ENCODE results near the gene EXOC2. TPM values are rescaled to one million over a fixed set of nuclear protein-coding genes. Genes with fewer than 3 reads are reported as not detected.
A peak's percentile ranks its signal among the peaks of the same experiment; 100 is the strongest.

EXOC2 gene
- total RNA-seq, 1 donor from 2014 or later, result 44.4 TPM

DNA sequence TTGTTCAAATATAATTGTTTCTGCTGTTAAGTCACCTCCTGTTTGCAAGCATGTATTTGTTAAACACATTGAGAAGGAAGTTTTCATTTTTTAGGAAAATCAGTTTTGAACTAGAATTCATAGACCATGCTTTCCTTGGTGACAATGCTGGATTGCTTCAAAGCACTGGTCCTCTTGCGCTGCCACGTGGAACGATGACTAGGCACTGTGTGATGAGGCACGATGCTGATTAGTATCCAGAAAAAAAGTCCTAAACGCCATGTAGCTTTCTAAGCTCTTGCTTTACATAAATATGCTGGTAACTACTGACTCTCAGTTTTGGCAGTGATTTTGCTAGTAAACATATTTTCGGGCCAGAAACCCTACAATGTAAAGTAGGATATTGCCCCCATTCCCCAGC, 11.1 kb upstream of the EXOC2 start:
- H3K27ac ChIP-seq (ENCODE audit: low read depth, low read length), result no peak overlapping the region
- Mint-ChIP-seq H3K36me3 (ENCODE audit: low read depth, unreplicated experiment) (peaks cover 1% of the 10 kb centered on the region), H3K27ac (ENCODE audit: unreplicated experiment) (no peak overlapping the region), H3K9me3 (ENCODE audit: unreplicated experiment) (no peaks in the 10 kb centered on the region), H3K4me1 (ENCODE audit: low read depth, unreplicated experiment) (peaks cover 15% of the 10 kb centered on the region), H3K27me3 (ENCODE audit: low read depth, unreplicated experiment) (no peaks in the 10 kb centered on the region), H3K4me3 (ENCODE audit: unreplicated experiment) (no peak overlapping the region)
- no peaks in the 10 kb centered on the region for H3K9me3 ChIP-seq (ENCODE audit: insufficient read depth, low read depth, low read length)
- DNase-seq (ENCODE audit: low read depth), result no peak
- peak overlapping the region; percentile 9 for H3K4me2 ChIP-seq (ENCODE audit: low read length)
- no peaks in the 10 kb centered on the region for H4K20me1 ChIP-seq (ENCODE audit: insufficient read depth, low read length)
- no peaks in the 10 kb centered on the region for H3K36me3 ChIP-seq (ENCODE audit: insufficient read depth, low read length)
- H3K9ac ChIP-seq (ENCODE audit: low read length), result no peak overlapping the region
- no peak overlapping the region for H2AFZ ChIP-seq (ENCODE audit: low read depth, low read length)
- no peaks in the 10 kb centered on the region for H3K4me1 ChIP-seq (ENCODE audit: insufficient read depth, low read length)
- FAIRE-seq, result no peak
- H3K4me3 ChIP-seq (ENCODE audit: insufficient read depth, low read depth, low read length), result no peak overlapping the region
- TF ChIP-seq, protein P1, sequence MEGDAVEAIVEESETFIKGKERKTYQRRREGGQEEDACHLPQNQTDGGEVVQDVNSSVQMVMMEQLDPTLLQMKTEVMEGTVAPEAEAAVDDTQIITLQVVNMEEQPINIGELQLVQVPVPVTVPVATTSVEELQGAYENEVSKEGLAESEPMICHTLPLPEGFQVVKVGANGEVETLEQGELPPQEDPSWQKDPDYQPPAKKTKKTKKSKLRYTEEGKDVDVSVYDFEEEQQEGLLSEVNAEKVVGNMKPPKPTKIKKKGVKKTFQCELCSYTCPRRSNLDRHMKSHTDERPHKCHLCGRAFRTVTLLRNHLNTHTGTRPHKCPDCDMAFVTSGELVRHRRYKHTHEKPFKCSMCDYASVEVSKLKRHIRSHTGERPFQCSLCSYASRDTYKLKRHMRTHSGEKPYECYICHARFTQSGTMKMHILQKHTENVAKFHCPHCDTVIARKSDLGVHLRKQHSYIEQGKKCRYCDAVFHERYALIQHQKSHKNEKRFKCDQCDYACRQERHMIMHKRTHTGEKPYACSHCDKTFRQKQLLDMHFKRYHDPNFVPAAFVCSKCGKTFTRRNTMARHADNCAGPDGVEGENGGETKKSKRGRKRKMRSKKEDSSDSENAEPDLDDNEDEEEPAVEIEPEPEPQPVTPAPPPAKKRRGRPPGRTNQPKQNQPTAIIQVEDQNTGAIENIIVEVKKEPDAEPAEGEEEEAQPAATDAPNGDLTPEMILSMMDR (IDR thresholded peaks at IDR 0.05; ENCODE audit: insufficient read depth, low read depth, low read length), result no peak
- TF ChIP-seq EZH2 (IDR thresholded peaks at IDR 0.05; ENCODE audit: insufficient read depth, low read length), result no peak
- H3K79me2 ChIP-seq (ENCODE audit: insufficient read depth, low read length), result no peaks in the 10 kb centered on the region
- no peaks in the 10 kb centered on the region for H3K27me3 ChIP-seq (ENCODE audit: insufficient read depth, low read length)

DNA sequence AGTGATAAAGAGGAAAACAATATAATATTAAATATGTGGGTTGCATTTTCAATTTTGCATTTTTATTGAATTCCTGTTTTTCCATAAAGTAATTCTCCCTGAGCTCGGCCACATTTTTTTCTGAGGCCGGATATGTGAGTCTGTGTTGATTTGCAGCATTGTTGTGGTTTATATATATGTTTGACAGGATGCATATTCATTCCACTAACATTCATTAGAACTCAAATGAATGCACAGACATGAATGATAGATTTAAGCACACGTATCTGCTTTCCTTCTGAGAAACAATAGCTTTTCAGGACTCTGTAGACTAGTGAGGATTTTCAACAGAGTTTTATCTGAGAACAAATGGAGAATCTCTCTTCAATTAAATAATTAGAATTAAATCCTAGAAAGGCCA, 10.6 kb upstream of the EXOC2 start:
- no peaks in the 10 kb centered on the region for H3K27me3 ChIP-seq (ENCODE audit: insufficient read depth, low read length)
- H3K27me3 Mint-ChIP-seq (ENCODE audit: low read depth, unreplicated experiment), result no peaks in the 10 kb centered on the region
- no peak for FAIRE-seq
- H3K27ac Mint-ChIP-seq (ENCODE audit: unreplicated experiment), result no peak overlapping the region
- peaks cover 1% of the 10 kb centered on the region for H3K36me3 Mint-ChIP-seq (ENCODE audit: low read depth, unreplicated experiment)
- DNase-seq (ENCODE audit: low read depth), result no peak
- H3K9ac ChIP-seq (ENCODE audit: low read length), result no peak overlapping the region
- H3K4me3 ChIP-seq (ENCODE audit: insufficient read depth, low read depth, low read length), result no peak overlapping the region
- TF ChIP-seq EZH2 (IDR thresholded peaks at IDR 0.05; ENCODE audit: insufficient read depth, low read length), result no peak
- TF ChIP-seq, protein P1 (IDR thresholded peaks at IDR 0.05; ENCODE audit: insufficient read depth, low read depth, low read length), result no peak
- H3K4me1 ChIP-seq (ENCODE audit: insufficient read depth, low read length), result no peaks in the 10 kb centered on the region
- no peaks in the 10 kb centered on the region for H4K20me1 ChIP-seq (ENCODE audit: insufficient read depth, low read length)
- H3K4me3 Mint-ChIP-seq (ENCODE audit: unreplicated experiment), result no peak overlapping the region
- no peaks in the 10 kb centered on the region for H3K36me3 ChIP-seq (ENCODE audit: insufficient read depth, low read length)
- no peaks in the 10 kb centered on the region for H3K9me3 Mint-ChIP-seq (ENCODE audit: unreplicated experiment)
- no peaks in the 10 kb centered on the region for H3K9me3 ChIP-seq (ENCODE audit: insufficient read depth, low read depth, low read length)
- H3K4me2 ChIP-seq (ENCODE audit: low read length), result peak overlapping the region; percentile 9
- no peak overlapping the region for H3K27ac ChIP-seq (ENCODE audit: low read depth, low read length)
- no peak overlapping the region for H2AFZ ChIP-seq (ENCODE audit: low read depth, low read length)
- H3K4me1 Mint-ChIP-seq (ENCODE audit: low read depth, unreplicated experiment), result peaks cover 15% of the 10 kb centered on the region
- H3K79me2 ChIP-seq (ENCODE audit: insufficient read depth, low read length), result no peaks in the 10 kb centered on the region

DNA sequence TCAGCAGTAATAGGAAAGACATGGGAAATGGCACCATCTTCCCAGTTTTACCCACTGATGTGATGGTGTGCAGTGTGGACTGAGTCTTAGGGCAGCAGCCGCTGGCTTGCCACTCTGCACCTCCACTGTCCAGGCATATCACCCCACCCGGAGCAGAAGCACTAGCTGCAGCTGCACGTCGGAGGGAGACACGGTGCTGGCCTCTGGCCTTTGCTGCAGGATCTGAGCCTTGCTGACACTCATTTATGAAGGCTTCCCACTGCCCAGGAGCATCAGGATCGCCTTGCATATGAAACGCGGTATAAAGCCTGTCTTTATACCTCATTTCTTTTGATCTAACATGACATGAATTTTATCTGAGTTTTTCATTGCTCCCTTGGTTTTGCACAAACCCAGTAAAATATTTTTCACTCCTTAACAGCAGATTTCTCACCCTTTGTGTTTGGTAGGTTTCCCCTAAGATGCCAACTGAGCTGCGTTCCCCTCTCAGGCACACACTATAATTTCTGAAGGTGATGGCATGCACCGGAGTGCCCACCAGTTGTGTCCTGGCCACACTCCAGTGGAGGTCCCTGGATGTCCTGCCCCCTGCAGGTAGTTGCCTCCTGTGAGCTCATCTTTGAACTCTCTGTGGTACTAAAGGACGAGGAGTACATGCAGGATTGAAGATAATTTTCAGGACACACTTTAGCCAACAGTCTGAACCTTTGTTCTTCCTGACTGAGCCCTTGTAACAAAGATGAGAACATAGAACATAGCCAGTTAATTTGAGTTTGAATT, 9.0 kb upstream of the EXOC2 start:
- Histone ChIP-seq H4K20me1 (ENCODE audit: insufficient read depth, low read length) (no peaks in the 10 kb centered on the region), H3K4me1 (ENCODE audit: insufficient read depth, low read length) (no peaks in the 10 kb centered on the region), H3K79me2 (ENCODE audit: insufficient read depth, low read length) (no peaks in the 10 kb centered on the region), H2AFZ (ENCODE audit: low read depth, low read length) (no peak overlapping the region), H3K4me2 (ENCODE audit: low read length) (no peak overlapping the region), H3K36me3 (ENCODE audit: insufficient read depth, low read length) (no peaks in the 10 kb centered on the region), H3K4me3 (ENCODE audit: insufficient read depth, low read depth, low read length) (no peak overlapping the region), H3K9me3 (ENCODE audit: insufficient read depth, low read depth, low read length) (no peaks in the 10 kb centered on the region), H3K27me3 (ENCODE audit: insufficient read depth, low read length) (no peaks in the 10 kb centered on the region), H3K27ac (ENCODE audit: low read depth, low read length) (no peak overlapping the region), H3K9ac (ENCODE audit: low read length) (no peak overlapping the region)
- no peaks in the 10 kb centered on the region for H3K9me3 Mint-ChIP-seq (ENCODE audit: unreplicated experiment)
- DNase-seq (ENCODE audit: low read depth) (no peak), FAIRE-seq (no peak)
- H3K4me3 Mint-ChIP-seq (ENCODE audit: unreplicated experiment), result no peak overlapping the region
- peaks cover 4% of the 10 kb centered on the region for H3K36me3 Mint-ChIP-seq (ENCODE audit: low read depth, unreplicated experiment)
- no peaks in the 10 kb centered on the region for H3K27me3 Mint-ChIP-seq (ENCODE audit: low read depth, unreplicated experiment)
- no peak for TF ChIP-seq EZH2 (IDR thresholded peaks at IDR 0.05; ENCODE audit: insufficient read depth, low read length)
- TF ChIP-seq, protein P1 (IDR thresholded peaks at IDR 0.05; ENCODE audit: insufficient read depth, low read depth, low read length), result no peak
- no peak overlapping the region for H3K27ac Mint-ChIP-seq (ENCODE audit: unreplicated experiment)
- peaks cover 11% of the 10 kb centered on the region for H3K4me1 Mint-ChIP-seq (ENCODE audit: low read depth, unreplicated experiment)
